ENCODE measurements around the gene GLCE. TPM values are rescaled to one million over a fixed set of nuclear protein-coding genes. Genes with fewer than 3 reads are reported as not detected.
"Not testable (repeated sequence)": the region's sequence is repeated elsewhere in the genome, so short reads cannot be mapped to it uniquely, and the experiment has no call there.

Gene GLCE
- total RNA-seq, 4 donors from 2014 or later, result 4.8 to 6.6 (median 5.6) TPM

DNA sequence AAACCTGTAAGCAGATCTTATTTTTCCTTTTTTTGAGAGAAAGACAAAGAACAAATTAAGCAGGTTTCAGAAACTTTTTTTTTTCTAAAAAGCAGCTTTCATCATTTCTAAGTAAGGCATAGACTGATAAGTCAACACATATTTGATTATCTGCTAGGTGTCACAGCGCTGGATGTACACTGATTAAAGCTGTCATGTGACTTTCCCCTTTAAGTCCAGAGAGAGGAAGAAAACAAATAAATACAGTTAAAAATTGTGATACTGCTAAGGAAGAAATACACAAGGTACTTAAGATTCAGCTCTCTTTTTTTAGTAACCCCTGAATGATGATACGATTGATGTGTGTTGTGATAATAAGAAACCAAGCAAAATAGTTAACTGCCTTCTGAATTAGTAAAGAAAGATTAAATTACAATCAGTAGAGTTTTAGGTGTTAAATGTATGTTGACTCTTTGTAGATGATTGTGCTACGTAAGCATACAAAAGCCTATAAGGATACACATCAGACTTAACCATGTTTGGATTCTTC, 2.8 kb downstream of the GLCE start:
- in situ Hi-C loops (cut with MboI; ENCODE audit: low sequenced_read_pairs in 4 of 4), result no loop called here
- Histone ChIP-seq H3K27ac (no peak overlapping the region), H3K27me3 (no peaks in the 10 kb centered on the region), H3K36me3 (no peaks in the 10 kb centered on the region), H3K4me3 (no peak overlapping the region), H3K9me3 (no peaks in the 10 kb centered on the region), H3K4me1 (peaks cover 6 to 8% of the 10 kb centered on the region in 2 donors)
- DNase-seq, result no peak
- intact Hi-C loops (cut with DNase I; ENCODE audit: low total_unique reads), result loop anchor here (5.0 kb wide), 2 partner anchors 59 to 81 kb away; no protein-coding TSS in a partner anchor
- no peak for ATAC-seq
- TF ChIP-seq, protein P1, sequence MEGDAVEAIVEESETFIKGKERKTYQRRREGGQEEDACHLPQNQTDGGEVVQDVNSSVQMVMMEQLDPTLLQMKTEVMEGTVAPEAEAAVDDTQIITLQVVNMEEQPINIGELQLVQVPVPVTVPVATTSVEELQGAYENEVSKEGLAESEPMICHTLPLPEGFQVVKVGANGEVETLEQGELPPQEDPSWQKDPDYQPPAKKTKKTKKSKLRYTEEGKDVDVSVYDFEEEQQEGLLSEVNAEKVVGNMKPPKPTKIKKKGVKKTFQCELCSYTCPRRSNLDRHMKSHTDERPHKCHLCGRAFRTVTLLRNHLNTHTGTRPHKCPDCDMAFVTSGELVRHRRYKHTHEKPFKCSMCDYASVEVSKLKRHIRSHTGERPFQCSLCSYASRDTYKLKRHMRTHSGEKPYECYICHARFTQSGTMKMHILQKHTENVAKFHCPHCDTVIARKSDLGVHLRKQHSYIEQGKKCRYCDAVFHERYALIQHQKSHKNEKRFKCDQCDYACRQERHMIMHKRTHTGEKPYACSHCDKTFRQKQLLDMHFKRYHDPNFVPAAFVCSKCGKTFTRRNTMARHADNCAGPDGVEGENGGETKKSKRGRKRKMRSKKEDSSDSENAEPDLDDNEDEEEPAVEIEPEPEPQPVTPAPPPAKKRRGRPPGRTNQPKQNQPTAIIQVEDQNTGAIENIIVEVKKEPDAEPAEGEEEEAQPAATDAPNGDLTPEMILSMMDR (IDR thresholded peaks at IDR 0.05 in 4 of 5, conservative IDR thresholded peaks at IDR 0.05 in 1 of 5), result no peak
- no peak for TF ChIP-seq POLR2A (IDR thresholded peaks at IDR 0.05)

DNA sequence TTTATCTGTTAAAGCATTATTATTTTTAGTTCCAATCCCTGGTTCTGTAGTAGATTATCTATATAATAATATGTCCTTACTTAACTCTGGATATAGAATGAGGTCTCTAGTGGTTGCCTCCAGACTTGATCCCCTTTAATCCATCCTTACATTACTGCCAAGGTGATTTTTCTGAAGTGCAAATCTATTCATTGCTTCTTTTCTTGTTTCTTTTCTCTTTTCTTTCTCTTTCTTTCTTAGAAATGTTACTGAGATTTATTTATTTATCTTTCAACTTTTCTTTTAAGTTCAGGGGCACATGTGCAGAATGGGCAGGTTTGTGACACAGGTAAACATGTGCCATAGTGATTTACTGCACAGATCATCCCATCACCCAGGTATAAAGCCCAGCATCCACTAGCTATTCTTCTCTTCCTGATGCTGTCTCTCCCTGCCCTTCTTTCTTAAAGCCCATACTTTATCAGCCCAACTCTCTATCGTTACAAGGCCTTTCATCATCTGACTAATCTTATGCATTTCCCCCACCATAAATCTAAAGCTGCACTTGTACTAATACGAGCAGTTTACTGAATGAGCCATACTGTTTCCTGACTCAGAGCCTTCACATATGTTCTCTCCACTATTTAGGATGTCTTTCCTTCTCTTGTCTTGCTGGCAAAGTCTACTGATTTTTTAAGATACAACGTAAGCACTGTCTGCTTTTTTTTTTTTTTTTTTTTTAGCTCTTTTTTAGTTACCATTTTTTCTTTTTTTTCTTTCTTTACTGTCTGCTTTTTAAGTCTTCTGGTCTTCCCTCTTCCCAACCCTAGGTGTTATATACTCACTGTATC, 4.6 kb downstream of the GLCE start:
- H3K27me3 ChIP-seq, result no peaks in the 10 kb centered on the region
- no peaks in the 10 kb centered on the region for H3K9me3 ChIP-seq
- intact Hi-C loops (cut with DNase I; ENCODE audit: low total_unique reads) (loop anchor here (5.0 kb wide), 2 partner anchors 57 to 83 kb away; no protein-coding TSS in a partner anchor), in situ Hi-C loops (cut with MboI; ENCODE audit: low sequenced_read_pairs in 4 of 4) (no loop called here)
- no peaks in the 10 kb centered on the region for H3K36me3 ChIP-seq
- H3K4me3 ChIP-seq, result no peak overlapping the region
- H3K4me1 ChIP-seq, result peaks cover 6 to 8% of the 10 kb centered on the region in 2 donors
- no peak for ATAC-seq
- TF ChIP-seq POLR2A (IDR thresholded peaks at IDR 0.05), result no peak
- TF ChIP-seq, protein P1 (IDR thresholded peaks at IDR 0.05 in 4 of 5, conservative IDR thresholded peaks at IDR 0.05 in 1 of 5), result no peak
- H3K27ac ChIP-seq, result no peak overlapping the region
- no peak for DNase-seq

DNA sequence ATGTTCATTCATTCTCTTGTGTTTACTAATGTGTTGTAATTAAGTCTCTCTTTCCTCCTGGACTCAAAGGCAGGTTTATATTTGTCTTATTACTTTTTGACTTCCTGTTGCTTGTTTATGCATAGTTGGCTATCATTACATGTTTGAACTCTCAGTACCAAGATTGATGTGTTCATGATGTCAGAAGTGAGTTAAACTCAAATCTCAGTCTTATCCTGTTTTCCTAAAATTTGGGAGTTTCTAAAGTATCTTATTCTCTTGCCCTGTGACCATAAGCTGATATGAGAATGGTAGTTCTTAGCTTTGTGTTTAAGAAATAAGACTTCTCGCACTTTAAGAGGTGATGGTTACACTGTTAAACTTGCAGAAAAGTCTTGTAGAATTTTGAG, 5.2 kb downstream of the GLCE start:
- intact Hi-C loops (cut with DNase I; ENCODE audit: low total_unique reads), result no loop called here

DNA sequence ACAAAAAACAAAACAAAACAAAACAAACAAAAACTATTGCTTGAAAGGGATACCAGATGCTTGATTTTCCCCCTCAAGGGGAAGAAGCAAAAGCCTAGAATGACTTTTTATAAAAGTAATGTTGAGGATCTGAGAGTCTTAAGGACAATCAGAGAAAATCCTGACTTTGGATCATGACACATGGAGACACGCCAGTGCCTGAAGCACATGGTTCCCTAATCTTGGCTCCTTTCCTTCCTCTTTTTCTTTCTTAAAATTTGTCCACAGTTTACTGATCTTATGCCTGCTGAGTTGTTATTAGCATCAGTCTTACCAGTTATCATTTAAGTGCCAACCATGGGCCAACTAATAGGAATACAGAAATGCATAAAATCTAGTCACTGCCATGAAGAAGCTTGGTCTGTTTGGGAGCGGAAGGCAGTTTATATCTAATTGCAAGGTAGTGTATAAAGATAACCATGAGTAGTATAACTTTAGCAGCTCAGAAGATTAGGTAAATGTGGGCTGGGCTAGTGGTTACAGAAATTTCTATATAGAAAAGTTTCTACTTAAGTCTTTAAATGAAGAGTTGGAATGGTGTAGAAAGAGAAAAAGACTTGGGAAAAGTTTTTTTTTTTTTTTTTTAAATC, 6.9 kb downstream of the GLCE start:
- TF ChIP-seq, protein P1 (IDR thresholded peaks at IDR 0.05 in 4 of 5, conservative IDR thresholded peaks at IDR 0.05 in 1 of 5), result no peak
- TF ChIP-seq POLR2A (IDR thresholded peaks at IDR 0.05), result no peak
- in situ Hi-C loops (cut with MboI; ENCODE audit: low sequenced_read_pairs in 4 of 4) (no loop called here), intact Hi-C loops (cut with DNase I; ENCODE audit: low total_unique reads) (no loop called here)
- no peak overlapping the region for H3K27ac ChIP-seq
- DNase-seq (no peak), ATAC-seq (no peak)
- H3K36me3 ChIP-seq, result no peaks in the 10 kb centered on the region
- H3K4me1 ChIP-seq, result peaks cover 0 to under 1% of the 10 kb centered on the region in 2 donors
- no peaks in the 10 kb centered on the region for H3K9me3 ChIP-seq
- no peak overlapping the region for H3K4me3 ChIP-seq
- H3K27me3 ChIP-seq, result no peaks in the 10 kb centered on the region

More for the DNA sequence above, 5.2 kb downstream of the GLCE start:
- ATAC-seq, result no peak
- Histone ChIP-seq H3K4me3 (no peak overlapping the region), H3K9me3 (no peaks in the 10 kb centered on the region), H3K27me3 (no peaks in the 10 kb centered on the region), H3K36me3 (no peaks in the 10 kb centered on the region), H3K4me1 (peaks cover 6 to 8% of the 10 kb centered on the region in 2 donors), H3K27ac (no peak overlapping the region)
- no peak for DNase-seq
- in situ Hi-C loops (cut with MboI; ENCODE audit: low sequenced_read_pairs in 4 of 4), result no loop called here
- TF ChIP-seq POLR2A (IDR thresholded peaks at IDR 0.05), result no peak
- TF ChIP-seq, protein P1 (IDR thresholded peaks at IDR 0.05 in 4 of 5, conservative IDR thresholded peaks at IDR 0.05 in 1 of 5), result no peak

DNA sequence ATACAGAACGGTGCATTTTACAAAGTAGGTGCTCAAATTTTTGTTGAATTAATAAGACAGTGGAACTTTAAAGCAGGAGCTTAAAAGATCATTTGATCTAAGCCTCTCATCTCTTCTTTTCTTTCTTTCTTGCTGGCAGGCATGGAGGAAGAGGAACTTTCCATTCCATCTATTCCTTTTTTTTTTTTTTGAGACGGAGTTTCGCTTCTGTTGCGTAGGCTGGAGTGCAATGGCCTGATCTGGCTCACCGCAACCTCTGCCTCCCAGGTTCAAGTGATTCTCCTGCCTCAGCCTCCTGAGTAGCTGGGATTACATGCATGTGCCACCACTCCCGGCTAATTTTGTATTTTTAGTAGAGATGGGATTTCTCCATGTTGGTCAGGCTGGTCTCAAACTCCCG, 7.9 kb downstream of the GLCE start:
- H3K27ac ChIP-seq; H3K27me3 ChIP-seq; H3K4me1 ChIP-seq; H3K4me3 ChIP-seq; intact Hi-C loops (cut with DNase I; ENCODE audit: low total_unique reads); H3K36me3 ChIP-seq; DNase-seq; H3K9me3 ChIP-seq; ATAC-seq; in situ Hi-C loops (cut with MboI; ENCODE audit: low sequenced_read_pairs in 4 of 4): not testable (repeated sequence)

DNA sequence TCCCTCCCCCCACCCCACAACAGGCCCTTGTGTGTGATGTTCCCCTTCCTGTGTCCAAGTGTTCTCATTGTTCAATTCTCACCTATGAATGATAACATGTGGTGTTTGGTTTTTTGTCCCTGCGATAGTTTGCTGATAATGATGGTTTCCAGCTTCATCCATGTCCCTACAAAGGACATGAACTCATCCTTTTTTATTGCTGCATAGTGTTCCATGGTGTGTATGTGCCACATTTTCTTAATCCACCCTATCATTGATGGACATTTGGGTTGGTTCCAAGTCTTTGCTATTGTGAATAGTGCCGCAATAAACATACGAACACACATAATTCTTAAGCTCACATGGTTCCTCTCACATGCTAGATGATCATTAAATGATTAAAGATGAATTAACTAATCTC, 9.1 kb downstream of the GLCE start:
- H3K27ac ChIP-seq; H3K4me1 ChIP-seq; H3K9me3 ChIP-seq; H3K27me3 ChIP-seq; ATAC-seq; DNase-seq; H3K4me3 ChIP-seq; intact Hi-C loops (cut with DNase I; ENCODE audit: low total_unique reads); H3K36me3 ChIP-seq; in situ Hi-C loops (cut with MboI; ENCODE audit: low sequenced_read_pairs in 4 of 4): not testable (repeated sequence)
